HEK293T (cell line): Measurements from ENCODE around the gene RAB31.

Experiments
- FOXM1 ChIP-seq: fragments of 450-650 bp; IDR thresholded peaks from 2 replicates; pipeline ENCODE4 v1.6.1; 2017; ENCODE audit warnings: mild to moderate bottlenecking, borderline replicate concordance
- PKNOX1 ChIP-seq: fragments of 450-650 bp; IDR thresholded peaks from 2 replicates; pipeline ENCODE4 v1.6.1; 2016
- SUZ12 ChIP-seq: fragments of 450-650 bp; IDR thresholded peaks from 2 replicates; pipeline ENCODE4 v1.6.1; 2016; ENCODE audit warnings: mild to moderate bottlenecking

GRCh38 chr18:9766076-9766481, 58.0 kb downstream of the RAB31 start:
- TF ChIP-seq SUZ12, result no peak
- TF ChIP-seq FOXM1, result no peak
- no peak for TF ChIP-seq PKNOX1
